Stimulated activated CD4-positive, alpha-beta T cell treated with anti-CD3 and anti-CD28 coated beads, Interleukin-15, amount 100 ng/mL, for 1 hour (primary cell): Measurements from ENCODE around the gene ZNF579.
A peak's percentile ranks its signal among the peaks of the same experiment; 100 is the strongest.

Source experiments
- DNase-seq, 2 donors: peaks; one replicate each; pipeline ENCODE4 v3.0.0-alpha.2; 2020; ENCODE audit warnings: low read depth in 1 of 2, low spot score in 1 of 2

ZNF579 gene

GRCh38 chr19:55611983-55612645 lies 31.5 kb upstream of the ZNF579 start:
- no peak for DNase-seq

- no peak for DNase-seq
Observed at GRCh38 chr19:55611300-55611982, 30.8 kb upstream of the ZNF579 start.

- DNase-seq: no peak
Observed at GRCh38 chr19:55609326-55609725, 28.7 kb upstream of the ZNF579 start.

DNA sequence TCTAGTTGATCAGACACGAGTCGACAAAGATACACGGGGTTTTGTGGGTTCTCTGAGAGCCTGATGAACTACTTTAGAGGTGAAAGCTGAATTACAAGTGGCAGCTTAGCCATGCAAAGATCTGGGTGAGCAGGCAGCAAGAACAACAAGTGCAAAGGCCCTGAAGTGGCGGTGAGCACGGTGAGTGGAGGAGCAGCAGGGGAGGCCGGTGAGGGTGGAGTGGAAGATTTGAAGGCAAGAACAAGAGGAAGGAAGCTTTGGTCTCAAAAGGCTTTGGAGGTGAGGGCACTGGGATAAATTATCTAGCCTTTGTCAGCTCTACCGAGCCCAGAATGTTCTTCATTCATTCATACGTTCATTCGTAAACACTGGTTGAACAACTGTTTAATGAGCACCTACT lies 26.2 kb upstream of the ZNF579 start:
- DNase-seq: no peak

DNA sequence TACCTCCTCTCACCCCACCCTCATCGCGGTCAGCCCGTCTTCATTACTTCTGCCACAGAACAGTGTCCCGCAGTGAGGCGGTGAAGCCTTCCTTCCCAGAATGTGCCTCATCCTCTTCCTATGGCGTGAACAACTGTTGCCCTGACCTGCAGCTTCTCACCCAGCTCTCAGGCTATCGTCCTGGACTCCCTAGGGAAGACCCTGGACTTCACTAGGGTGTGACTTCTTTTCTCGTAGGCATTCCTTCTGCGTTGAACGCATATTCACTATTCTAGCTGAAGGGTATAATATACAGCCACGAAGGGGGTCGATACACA lies 25.8 kb upstream of the ZNF579 start:
- no peak for DNase-seq

- DNase-seq: peak; percentile 44 to 46
Observed at GRCh38 chr19:55605637-55606470, 25.2 kb upstream of the ZNF579 start, which contains the start of gene ZNF865. Gene ZNF865, plus strand, starts transcription at chr19:55605647. Its CDS starts 7,972 bp downstream, at chr19:55613619.

GRCh38 chr19:55605207-55605636 lies 24.6 kb upstream of the ZNF579 start:
- DNase-seq: peak; percentile 97 to 98

DNA sequence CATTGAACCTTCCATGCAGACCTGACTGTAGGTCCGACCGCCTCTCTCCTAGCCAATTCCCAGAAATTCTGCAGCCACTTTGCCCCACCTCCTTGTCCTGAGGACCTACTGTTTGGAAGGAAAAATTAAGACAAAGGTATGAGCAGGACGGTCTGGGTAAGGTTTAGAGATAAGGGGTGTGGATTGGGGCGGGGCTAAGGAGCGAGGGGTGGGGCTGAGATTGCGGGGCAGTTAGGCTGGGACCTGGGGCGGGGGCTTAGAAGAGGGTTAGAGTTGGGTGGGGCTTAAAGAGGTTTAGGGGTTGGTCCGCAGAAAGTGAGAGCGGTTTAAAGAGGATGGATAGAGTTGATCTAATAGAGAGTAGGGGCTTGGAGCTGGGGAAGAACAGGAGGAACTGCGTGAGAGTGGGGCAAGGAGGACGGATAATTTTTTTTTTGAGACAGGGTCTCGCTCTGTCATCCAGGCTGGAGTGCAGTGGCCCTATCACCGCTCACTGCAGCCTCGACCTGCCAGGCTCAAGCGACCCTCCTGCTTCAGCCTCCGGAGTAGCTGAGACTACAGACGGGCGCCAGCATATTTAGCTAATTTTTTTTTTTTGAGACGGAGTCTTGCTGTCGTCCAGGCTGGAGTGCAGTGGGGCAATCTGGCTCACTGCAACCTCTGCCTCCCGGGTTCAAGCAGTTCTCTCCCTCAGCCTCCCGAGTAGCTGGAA lies 23.1 kb upstream of the ZNF579 start:
- DNase-seq: no peak

DNA sequence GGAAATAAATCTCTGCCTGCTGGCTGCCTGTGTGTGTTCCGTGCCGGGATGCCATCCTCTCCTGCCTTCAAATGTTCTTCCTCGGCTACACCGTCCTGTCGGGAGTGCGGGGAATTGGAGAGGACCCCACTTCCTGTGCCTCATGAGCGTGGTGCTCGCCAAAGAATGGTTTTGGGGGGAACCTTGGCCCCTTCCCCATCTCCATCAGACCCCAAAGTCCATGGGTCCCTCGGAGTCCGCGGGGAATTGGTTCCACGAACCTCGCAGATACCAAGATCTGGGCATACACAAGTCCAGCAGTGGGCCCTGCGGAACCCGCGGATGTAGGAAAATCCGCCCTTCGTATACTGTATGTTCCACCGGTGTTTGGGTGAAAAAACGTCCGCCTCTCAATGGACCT lies 22.5 kb upstream of the ZNF579 start:
- no peak for DNase-seq

- no peak for DNase-seq
Observed at GRCh38 chr19:55602104-55603001, 21.7 kb upstream of the ZNF579 start.

- no peak for DNase-seq
Observed at GRCh38 chr19:55601084-55601483, 20.4 kb upstream of the ZNF579 start.

GRCh38 chr19:55600662-55601028 lies 20.0 kb upstream of the ZNF579 start:
- DNase-seq: no peak

- DNase-seq: peak; percentile 76 to 77
Observed at GRCh38 chr19:55599842-55600661, 19.4 kb upstream of the ZNF579 start, which contains the start of gene ZNF524. Gene ZNF524, plus strand, starts transcription at chr19:55600288. Its CDS starts 1,825 bp downstream, at chr19:55602113.

- peak; percentile 88 to 92 for DNase-seq
Observed at GRCh38 chr19:55599468-55599841, 18.8 kb upstream of the ZNF579 start, which contains the start of gene FIZ1. Gene FIZ1, minus strand, starts transcription at chr19:55599517. Its CDS starts 1,652 bp downstream, at chr19:55597865.

DNA sequence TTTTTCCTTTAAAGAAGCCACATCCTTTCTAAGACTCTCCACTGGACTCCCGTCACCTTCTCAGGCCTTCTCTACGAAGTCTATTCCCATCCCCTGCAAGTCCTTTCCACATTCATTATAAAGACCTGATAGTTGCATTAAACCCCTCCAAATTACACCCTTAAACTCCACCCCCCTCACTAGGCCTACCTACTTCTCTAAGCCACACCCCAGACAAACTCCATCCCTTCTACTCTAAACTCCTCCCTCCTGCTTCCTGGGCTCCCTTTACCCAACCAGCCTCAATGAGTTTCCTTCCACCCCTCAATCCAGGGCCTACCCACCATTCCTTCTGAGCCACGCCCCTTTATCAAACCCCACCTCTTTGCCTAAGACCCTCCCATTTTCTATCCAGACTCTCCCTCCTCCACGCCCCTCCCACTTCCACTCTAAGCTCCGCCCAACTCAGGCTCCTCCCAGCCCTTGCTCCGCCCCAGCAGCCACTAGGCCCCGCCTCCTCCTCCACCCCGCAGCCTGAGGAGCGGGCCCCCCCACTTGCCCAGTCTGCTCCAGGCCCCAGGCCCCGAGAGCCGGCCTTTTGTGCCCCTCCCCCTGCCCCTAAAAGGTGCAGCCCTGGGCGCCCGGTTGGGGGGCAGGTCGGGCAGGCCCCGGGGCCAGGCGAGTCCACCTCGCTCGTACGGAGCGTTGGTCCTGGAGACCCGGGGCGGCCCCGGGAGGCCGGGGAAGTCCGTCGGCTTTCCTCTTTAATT lies 18.2 kb upstream of the ZNF579 start:
- DNase-seq: peak; percentile 83 to 86

DNA sequence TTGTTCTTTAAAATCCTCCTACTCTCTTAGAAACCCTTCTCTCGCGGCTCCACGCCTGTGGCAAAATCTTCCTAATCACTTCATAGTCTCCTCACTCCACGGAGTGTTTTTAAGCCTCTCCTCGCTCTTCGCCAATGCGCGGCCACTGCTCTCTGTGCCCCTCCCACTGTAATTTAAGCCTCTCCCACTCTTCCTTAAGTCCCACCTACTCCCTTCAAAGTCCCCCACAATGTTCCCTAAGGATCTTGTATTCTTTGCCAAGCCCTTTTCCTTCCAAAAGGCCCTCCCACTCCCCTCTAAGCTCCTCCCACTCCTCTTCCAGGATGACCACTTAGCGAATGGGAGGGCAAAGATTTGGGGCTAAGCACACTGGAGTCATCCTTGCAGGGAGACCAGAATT lies 17.4 kb upstream of the ZNF579 start:
- no peak for DNase-seq

- no peak for DNase-seq
Observed at GRCh38 chr19:55597501-55597921, 16.9 kb upstream of the ZNF579 start.

DNA sequence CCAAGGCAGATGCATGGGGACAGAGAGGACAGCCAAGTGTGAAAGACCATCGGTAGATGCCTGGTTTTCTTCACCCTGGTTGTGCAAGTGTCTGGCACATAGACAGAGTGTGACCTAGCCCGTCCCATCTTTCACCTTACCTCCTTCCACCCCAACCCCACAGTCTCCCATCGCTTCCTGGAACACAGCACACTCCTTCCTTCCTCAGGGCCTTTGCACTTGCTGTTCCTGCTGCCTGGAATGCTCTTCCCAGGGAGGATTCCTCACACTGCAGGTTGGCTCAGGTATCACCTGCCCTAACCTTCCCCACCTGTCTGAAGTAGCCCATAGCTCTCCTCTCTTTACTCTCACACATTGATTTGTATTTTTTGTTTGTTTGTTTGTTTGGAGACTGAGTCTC lies 15.7 kb upstream of the ZNF579 start:
- DNase-seq: no peak
